Transverse colon (tissue), 4 donors: ENCODE results near the gene UQCR11. TPM values are rescaled to one million over a fixed set of nuclear protein-coding genes. Genes with fewer than 3 reads are reported as not detected.

Experiments
- DNase-seq: peaks from one replicate; pipeline ENCODE4 v3.0.0-alpha.2; 2019
- H3K27ac ChIP-seq, 4 donors: fragments of 200-600 bp; sonication (generic); 2 replicates each; pipeline ENCODE4 v1.5.1; 2016 to 2018; ENCODE audit warnings: inconsistent platforms in 4 of 4
- H3K27me3 ChIP-seq: fragments of 200-600 bp; sonication (generic); 2 replicates; pipeline ENCODE4 v1.5.1; 2017; ENCODE audit warnings: inconsistent platforms
- H3K36me3 ChIP-seq, 4 donors: fragments of 200-600 bp; sonication (generic); 2 replicates each; pipeline ENCODE4 v1.5.1; 2017 to 2019; ENCODE audit warnings: inconsistent platforms in 4 of 4
- H3K4me1 ChIP-seq, 4 donors: fragments of 200-600 bp; sonication (generic); 2 replicates each; pipeline ENCODE4 v1.5.1; 2017 to 2020; ENCODE audit warnings: inconsistent platforms in 4 of 4
- H3K4me3 ChIP-seq, 4 donors: fragments of 200-600 bp; sonication (generic); 1 replicate in 1 of 4; 2 replicates in 3 of 4; pipeline versions ENCODE4 v1.5.1 to v1.6.1; 2017 to 2019; ENCODE audit warnings: inconsistent platforms in 4 of 4
- H3K9me3 ChIP-seq, 2 donors: fragments of 200-600 bp; sonication (generic); 2 replicates each; pipeline ENCODE4 v1.5.1; 2017 to 2019; ENCODE audit warnings: inconsistent platforms in 2 of 2
- CTCF ChIP-seq, 5 experiments: fragments of 200-600 bp in 3 of 5; fragments of 450-650 bp in 2 of 5; sonication (generic) in 3 of 5; IDR thresholded peaks; 1 replicate in 2 of 5; 2 replicates in 3 of 5; pipeline ENCODE4 v1.5.1; 2016 to 2017; ENCODE audit warnings: antibody characterized with exemption in 5 of 5, inconsistent platforms in 3 of 5, mild to moderate bottlenecking in 2 of 5, moderate library complexity in 1 of 5
- EP300 ChIP-seq: sonication (generic); formaldehyde crosslinking; IDR thresholded peaks from one replicate; pipeline ENCODE4 v1.6.1; 2017; ENCODE audit warnings: antibody characterized with exemption, low read depth
- POLR2A ChIP-seq: fragments of 450-650 bp; IDR thresholded peaks from one replicate; pipeline ENCODE4 v1.6.1; 2016; ENCODE audit warnings: antibody characterized with exemption, mild to moderate bottlenecking, moderate library complexity
- POLR2AphosphoS5 ChIP-seq, 3 donors: sonication (generic); formaldehyde crosslinking; IDR thresholded peaks; one replicate each; pipeline ENCODE4 v1.6.1; 2016; ENCODE audit warnings: antibody characterized with exemption in 3 of 3
- WGBS, 2 donors: methylation state at CpG; one replicate each; pipeline ENCODE4 v1.1.5; 2018; ENCODE audit warnings: low coverage in 1 of 2; 5-methylcytosine and 5-hydroxymethylcytosine counted together
- in situ Hi-C, 4 donors: fragments of 200-750 bp; cut with MboI; loops; one replicate each; pipeline versions ENCODE4 v1.15.0 to v1.15.1; 2017; ENCODE audit warnings: low sequenced_read_pairs in 3 of 4, low pct_ligation_motif_present in 1 of 4, low pct_unique_long_range_greater_than_20kb in 1 of 4
- intact Hi-C: fragments of 100-400 bp; cut with DNase I; formaldehyde crosslinking; loops from one replicate; pipeline ENCODE4 v1.15.1; 2023; ENCODE audit warnings: low total_unique reads
- total RNA-seq, 4 donors: library from RNA; depleted of rRNA; stranded (reverse); fragments of >200 nt; gene quantifications; one replicate each; pipeline ENCODE4 v1.1.0, GENCODE V29; 2016

Gene UQCR11
- total RNA-seq, 4 donors from 2014 or later = 19.9 to 120 (median 60.8) TPM

GRCh38 chr19:1606138-1606651 lies 933 bp upstream of the UQCR11 start:
- intact Hi-C loops = loop anchor here (1.0 kb wide), 1 partner anchor 45 kb away; no protein-coding TSS in a partner anchor
- no peak for DNase-seq

GRCh38 chr19:1602091-1602707 lies 3.1 kb downstream of the UQCR11 start:
- Histone ChIP-seq H3K9me3 (no peaks in the 10 kb centered on the region), H3K36me3 (peaks cover 0 to 18% (median 6%) of the 10 kb centered on the region in 4 donors), H3K4me3 (no peak overlapping the region), H3K27me3 (no peaks in the 10 kb centered on the region), H3K27ac (no peak overlapping the region), H3K4me1 (peaks cover 8 to 41% (median 33%) of the 10 kb centered on the region in 4 donors)
- WGBS, 2 donors = 95 to 96% methylated on average over 8 to 21 of the region's 21 CpGs
- no peak for DNase-seq
- intact Hi-C loops (no loop called here), in situ Hi-C loops (no loop called here)
- TF ChIP-seq POLR2AphosphoS5 (IDR thresholded peaks at IDR 0.05) (no peak), EP300 (no peak), POLR2A (no peak), CTCF (IDR thresholded peaks at IDR 0.05) (no peak)

More at GRCh38 chr19:1606138-1606651, 933 bp upstream of the UQCR11 start:
- Histone ChIP-seq H3K27me3 (no peaks in the 10 kb centered on the region), H3K4me1 (peaks cover 8 to 44% (median 33%) of the 10 kb centered on the region in 4 donors), H3K9me3 (no peaks in the 10 kb centered on the region), H3K4me3 (peak overlapping the region in 3 of 4 donors; percentile 88 to 100 (median 99)), H3K36me3 (peaks cover 0 to 2% (median 0%) of the 10 kb centered on the region in 4 donors), H3K27ac (peak overlapping the region; percentile 91 to 97 (median 94))
- TF ChIP-seq POLR2AphosphoS5 (IDR thresholded peaks at IDR 0.05) (no peak), POLR2A (no peak), CTCF (IDR thresholded peaks at IDR 0.05) (no peak), EP300 (no peak)
- WGBS, 2 donors = 12% methylated on average over 16 of the region's 16 CpGs; no CpG with 5 or more reads in 1 of the 2 donors
- in situ Hi-C loops = no loop called here

GRCh38 chr19:1601613-1602064 lies 3.6 kb downstream of the UQCR11 start:
- intact Hi-C loops = no loop called here

More at GRCh38 chr19:1601613-1602064, 3.6 kb downstream of the UQCR11 start:
- in situ Hi-C loops = no loop called here
- 90 to 95% methylated on average over 5 to 14 of the region's 14 CpGs for WGBS, 2 donors
- no peaks in the 10 kb centered on the region for H3K27me3 ChIP-seq
- no peaks in the 10 kb centered on the region for H3K9me3 ChIP-seq
- no peak for DNase-seq
- peaks cover 7 to 36% (median 31%) of the 10 kb centered on the region in 4 donors for H3K4me1 ChIP-seq
- no peak overlapping the region for H3K27ac ChIP-seq
- no peak for TF ChIP-seq EP300
- TF ChIP-seq POLR2A = no peak
- TF ChIP-seq CTCF (IDR thresholded peaks at IDR 0.05) = peak in 2 of 5 experiments; percentile 6 to 8
- no peak for TF ChIP-seq POLR2AphosphoS5 (IDR thresholded peaks at IDR 0.05)
- no peak overlapping the region for H3K4me3 ChIP-seq
- H3K36me3 ChIP-seq = peaks cover 0 to 23% (median 8%) of the 10 kb centered on the region in 4 donors
